Measurements from ENCODE around the gene PRR19.

- TF ChIP-seq USF2 (IDR thresholded peaks at IDR 0.05; ENCODE audit: borderline replicate concordance, low read depth, low read length) = no peak
- no peak for TF ChIP-seq FOXM1 (IDR thresholded peaks at IDR 0.05; ENCODE audit: low read depth, low read length)
- TF ChIP-seq TCF12 (IDR thresholded peaks at IDR 0.05; ENCODE audit: low read depth, low read length) = no peak
- TF ChIP-seq POLR2A (IDR thresholded peaks at IDR 0.05; ENCODE audit: low read depth, low read length) = peak; percentile 33; the same call in 1 of the 2 replicates
- no peak for TF ChIP-seq CTCF (IDR thresholded peaks at IDR 0.05 in 2 of 3, conservative IDR thresholded peaks at IDR 0.05 in 1 of 3; ENCODE audit: control insufficient read depth in 2 of 3, extremely low read depth in 1 of 3, insufficient read depth in 1 of 3, low read depth in 3 of 3, low read length in 3 of 3)
Observed at GRCh38 chr19:42297039-42297438, 4.9 kb upstream of the PRR19 start.

Data from GM12878 (cell line).